NCI-H2107 treated with DMSO at 0.1 percent for 48 hours (cell line): ENCODE measurements around the gene STARD9.

ENCODE experiments used
- DNase-seq: peaks from one replicate; lab custom pipeline; 2025; ENCODE audit not compliant: unreplicated experiment; lab: John Stamatoyannopoulos, UW

Gene STARD9

GRCh38 chr15:42693496-42693895, 118.1 kb downstream of the STARD9 start:
- no peak for DNase-seq

DNA sequence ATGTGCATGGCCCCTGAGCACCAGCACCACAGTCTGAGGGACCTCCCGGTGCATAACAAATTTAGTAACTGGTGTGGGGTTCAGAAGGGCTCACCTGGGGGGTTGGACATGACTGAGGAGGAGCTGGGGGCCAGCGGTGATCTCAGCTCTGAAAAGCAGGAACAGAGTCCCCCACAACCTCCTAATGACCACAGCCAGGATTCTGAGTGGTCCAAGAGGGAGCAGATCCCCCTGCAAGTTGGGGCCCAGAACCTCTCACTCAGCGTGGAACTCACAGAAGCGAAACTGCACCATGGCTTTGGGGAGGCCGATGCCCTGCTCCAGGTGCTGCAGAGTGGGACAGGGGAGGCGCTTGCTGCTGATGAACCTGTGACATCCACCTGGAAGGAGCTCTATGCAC, 118.5 kb downstream of the STARD9 start:
- no peak for DNase-seq

- DNase-seq, result no peak
Observed at GRCh38 chr15:42694398-42694797, 119.0 kb downstream of the STARD9 start.

GRCh38 chr15:42695527-42696071, 120.2 kb downstream of the STARD9 start:
- no peak for DNase-seq

- DNase-seq, result no peak
Observed at GRCh38 chr15:42696626-42697025, 121.2 kb downstream of the STARD9 start.

- DNase-seq, result peak; percentile 28
Observed at GRCh38 chr15:42704492-42704926, 129.1 kb downstream of the STARD9 start.

- DNase-seq, result no peak
Observed at GRCh38 chr15:42705336-42705735, 129.9 kb downstream of the STARD9 start.

GRCh38 chr15:42707068-42707467, 131.7 kb downstream of the STARD9 start:
- no peak for DNase-seq

DNA sequence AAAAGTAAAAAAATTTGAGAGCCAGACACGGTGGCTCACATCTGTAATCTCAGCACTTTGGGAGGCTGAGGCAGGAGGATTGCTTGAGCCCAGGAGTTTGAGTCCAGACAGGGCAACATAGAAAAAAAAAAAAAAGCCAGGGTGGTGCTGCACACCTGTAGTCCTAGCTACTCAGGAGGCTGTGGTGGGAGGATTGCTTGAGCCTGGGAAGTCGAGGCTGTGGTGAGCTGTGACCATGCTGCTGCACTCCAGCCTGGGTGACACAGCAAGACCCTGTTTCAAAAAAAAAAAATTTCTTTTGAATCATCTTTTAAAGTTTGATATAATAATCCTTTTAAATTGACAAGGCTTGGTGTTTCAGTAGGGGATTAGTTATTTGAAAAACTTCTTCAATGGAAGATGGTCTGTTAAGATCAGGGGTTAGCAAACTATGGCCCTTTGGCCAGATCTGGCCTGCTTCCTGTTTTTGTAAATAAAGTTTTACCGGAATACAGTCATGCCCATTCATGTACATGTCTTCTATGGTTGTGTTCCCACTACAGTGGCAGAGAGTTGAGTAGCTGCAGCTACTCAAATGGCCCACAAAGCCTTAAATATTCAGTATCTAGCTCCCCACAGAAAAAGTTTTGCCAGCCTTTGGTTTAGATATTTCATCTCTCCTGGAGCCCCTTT, 132.6 kb downstream of the STARD9 start:
- DNase-seq, result no peak

- DNase-seq, result no peak
Observed at GRCh38 chr15:42710662-42711061, 135.3 kb downstream of the STARD9 start.

DNA sequence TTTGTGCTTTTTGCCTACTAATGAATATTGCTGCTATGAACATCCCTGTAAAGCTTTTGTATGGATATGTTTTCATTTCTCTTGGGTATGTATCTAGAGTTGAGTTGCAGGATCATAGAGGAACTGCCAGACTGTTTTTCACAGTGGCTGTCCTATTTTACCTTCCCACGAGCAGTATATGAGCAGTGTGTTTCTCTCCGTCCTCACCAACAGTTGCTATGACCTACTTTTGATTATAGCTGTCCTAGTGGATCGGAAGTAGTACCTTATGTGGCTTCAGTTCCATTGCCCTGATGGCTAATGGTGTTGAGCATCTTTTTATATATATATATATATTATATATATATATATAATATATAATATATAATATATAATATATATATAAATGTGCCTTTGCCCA, 136.3 kb downstream of the STARD9 start:
- DNase-seq, result no peak

GRCh38 chr15:42712584-42712983, 137.2 kb downstream of the STARD9 start:
- no peak for DNase-seq

- no peak for DNase-seq
Observed at GRCh38 chr15:42716125-42716524, 140.7 kb downstream of the STARD9 start.

DNA sequence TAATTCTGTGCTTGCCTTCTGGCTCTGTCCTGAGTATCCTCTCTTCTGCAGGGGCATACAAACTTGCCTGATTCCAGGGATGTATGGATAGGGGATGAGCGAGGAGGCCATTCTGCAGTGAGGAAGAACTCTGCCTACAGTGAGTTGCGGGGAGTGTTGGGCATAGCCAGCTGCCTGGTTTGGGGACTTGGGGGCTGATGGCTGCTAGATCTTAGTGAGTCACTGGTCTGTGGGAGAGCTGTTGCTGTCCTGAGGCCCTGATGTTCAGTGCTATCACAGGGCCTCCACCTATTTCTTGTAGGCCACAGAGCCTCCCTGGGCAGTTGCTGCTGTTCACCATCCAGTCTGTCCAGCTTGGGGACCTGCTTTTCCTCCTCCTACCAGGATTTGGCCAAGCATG, 141.2 kb downstream of the STARD9 start:
- DNase-seq, result no peak

- no peak for DNase-seq
Observed at GRCh38 chr15:42719043-42719442, 143.6 kb downstream of the STARD9 start.

DNA sequence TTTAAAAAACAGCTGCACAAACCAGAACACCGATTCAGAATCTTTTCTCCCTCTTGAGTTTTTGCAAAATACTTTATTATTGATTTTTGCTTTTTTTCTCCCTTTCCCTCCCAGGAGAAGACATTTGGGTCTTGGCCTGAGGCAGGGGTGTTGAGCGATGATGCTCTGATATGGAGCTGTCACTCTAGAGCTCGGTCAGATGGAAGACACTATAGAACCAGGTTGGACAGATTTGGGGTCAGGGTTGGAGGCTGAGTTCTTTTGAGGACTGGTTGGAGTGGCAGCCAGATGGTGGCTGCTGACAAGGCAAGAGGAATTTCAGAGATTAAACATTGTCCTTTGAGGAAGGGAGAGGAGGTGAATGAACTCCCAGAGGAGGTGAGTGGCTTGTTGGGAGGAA, 144.7 kb downstream of the STARD9 start:
- DNase-seq, result no peak

DNA sequence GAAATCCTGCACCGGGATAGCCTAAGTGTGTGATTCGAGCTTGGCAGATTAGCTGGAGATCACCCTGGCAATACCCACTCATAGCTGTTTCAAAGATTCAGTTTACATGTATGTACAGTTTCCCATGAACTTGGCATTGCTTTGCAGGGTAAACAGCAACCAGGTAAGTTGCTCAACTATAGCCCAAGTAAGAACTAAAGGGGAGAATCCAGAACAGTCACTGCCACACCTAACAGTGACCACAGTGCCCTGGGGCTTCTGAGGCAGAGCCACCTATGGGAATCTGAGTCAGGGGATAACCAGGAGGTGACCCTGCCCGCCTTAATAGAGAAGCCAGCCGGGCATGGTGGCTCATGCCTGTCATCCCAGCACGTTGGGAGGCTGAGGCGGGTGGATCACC, 145.6 kb downstream of the STARD9 start:
- DNase-seq, result no peak

- no peak for DNase-seq
Observed at GRCh38 chr15:42721916-42722315, 146.5 kb downstream of the STARD9 start.

GRCh38 chr15:42723068-42723467, 147.7 kb downstream of the STARD9 start:
- DNase-seq, result no peak

GRCh38 chr15:42724276-42724675, 148.9 kb downstream of the STARD9 start:
- DNase-seq, result no peak

DNA sequence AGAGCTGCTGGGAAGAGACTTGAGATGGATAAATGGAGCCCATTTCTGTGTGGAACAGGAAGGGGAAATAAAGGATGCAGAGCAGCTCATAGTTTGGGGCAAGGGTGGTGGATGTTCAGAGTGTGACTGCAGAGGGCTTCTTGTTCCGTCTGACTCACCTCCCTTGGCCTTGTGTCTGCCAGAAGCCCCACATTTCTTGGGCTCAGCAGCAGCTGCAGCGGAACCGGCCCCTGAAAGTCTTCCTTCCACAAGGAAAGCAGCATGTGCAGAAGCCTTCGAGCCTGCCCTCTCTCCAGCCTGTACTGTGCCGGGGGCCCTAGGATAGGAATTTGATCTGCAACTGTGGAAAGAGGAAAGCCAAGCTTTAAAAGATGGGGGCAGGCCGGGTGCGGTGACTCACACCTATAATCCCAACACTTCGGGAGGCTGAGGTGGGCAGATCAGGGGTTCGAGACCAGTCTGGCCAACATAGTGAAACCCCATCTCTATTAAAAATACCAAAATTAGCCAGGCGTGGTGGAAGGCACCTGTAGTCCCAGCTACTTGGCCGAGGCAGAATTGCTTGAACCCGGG, 150.0 kb downstream of the STARD9 start:
- DNase-seq, result no peak

GRCh38 chr15:42726114-42726513, 150.7 kb downstream of the STARD9 start:
- peak; percentile 27 for DNase-seq
